ENCODE results near the gene LIMA1. TPM values are rescaled to one million over a fixed set of nuclear protein-coding genes. Genes with fewer than 3 reads are reported as not detected.

The LIMA1 gene
- total RNA-seq, 1 donor from 2014 or later: 11.8 TPM

GRCh38 chr12:50127546-50127945 lies 155.8 kb downstream of the LIMA1 start:
- DNase-seq (no peak), ATAC-seq (ENCODE audit: poor library complexity) (peak; percentile 82)
- intact Hi-C loops (cut with DNase I): no loop called here

Small RNA genes lying within 50 kb of the gene (microRNA-seq; reads per million reads assigned to microRNA genes)
- not detected for gene MIR1293

Other genes with a start within 250 kb of the LIMA1 start
- gene ASIC1, start 225.9 kb downstream of the LIMA1 start, total RNA-seq: 1.6 TPM
- 14.3 TPM for gene SMARCD1, start 198.2 kb downstream of the LIMA1 start, total RNA-seq
- gene GPD1, start 179.5 kb downstream of the LIMA1 start, total RNA-seq: 38.3 TPM
- gene COX14, start 171.3 kb downstream of the LIMA1 start, total RNA-seq: 243 TPM
- 7.3 TPM for gene CERS5, start 116.2 kb downstream of the LIMA1 start, total RNA-seq
- not detected for gene FAM186A, start 113.1 kb upstream of the LIMA1 start, total RNA-seq
- gene LARP4, start 117.4 kb upstream of the LIMA1 start, total RNA-seq: 58.5 TPM
- 10.1 TPM for gene DIP2B, start 221.5 kb upstream of the LIMA1 start, total RNA-seq

Data from Right ventricle myocardium superior (tissue), 1 donor.